GM12878 (cell line): ENCODE measurements around the gene SH2D6.

Experiments
- ATF3 ChIP-seq: IDR thresholded peaks from 2 replicates; pipeline ENCODE4 v1.6.1; 2011; ENCODE audit warnings: low read depth, mild to moderate bottlenecking, low read length, moderate library complexity, borderline replicate concordance; ENCODE audit errors: extremely low read depth
- CTCF ChIP-seq, 3 experiments: IDR thresholded peaks in 2 of 3; conservative IDR thresholded peaks in 1 of 3; 2 replicates each; pipeline ENCODE4 v1.5.1; 2011; ENCODE audit warnings: low read depth in 3 of 3, low read length in 3 of 3, mild to moderate bottlenecking in 3 of 3, control low read depth in 2 of 3, moderate library complexity in 2 of 3, inconsistent platforms in 1 of 3, mixed read lengths in 1 of 3; ENCODE audit not compliant: control insufficient read depth in 2 of 3, insufficient read depth in 1 of 3; ENCODE audit errors: extremely low read depth in 1 of 3
- EED ChIP-seq: sonication (generic); IDR thresholded peaks from 2 replicates; pipeline ENCODE4 v1.6.1; 2016; ENCODE audit warnings: antibody characterized with exemption, low read depth
- ETV6 ChIP-seq, 2 experiments: fragments of 450-650 bp in 1 of 2; IDR thresholded peaks in 1 of 2; conservative IDR thresholded peaks in 1 of 2; 2 replicates each; pipeline ENCODE4 v1.6.1; 2014; ENCODE audit warnings: antibody characterized with exemption in 1 of 2, borderline replicate concordance in 1 of 2, low read depth in 1 of 2, mild to moderate bottlenecking in 1 of 2, moderate library complexity in 1 of 2
- LARP7 ChIP-seq: fragments of 450-650 bp; IDR thresholded peaks from 2 replicates; pipeline ENCODE4 v1.6.1; 2017; ENCODE audit warnings: mild to moderate bottlenecking
- NR2C2 ChIP-seq: IDR thresholded peaks from 2 replicates; pipeline ENCODE4 v1.6.1; 2011; ENCODE audit warnings: borderline replicate concordance, low read depth; ENCODE audit not compliant: control insufficient read depth, insufficient read length
- PBX3 ChIP-seq: IDR thresholded peaks from 2 replicates; pipeline ENCODE4 v1.6.1; 2011; ENCODE audit warnings: mild to moderate bottlenecking, low read depth, low read length, moderate library complexity; ENCODE audit not compliant: insufficient replicate concordance
- POLR2A ChIP-seq: IDR thresholded peaks from 2 replicates; pipeline ENCODE4 v1.6.1; 2011; ENCODE audit warnings: low read depth, mild to moderate bottlenecking, low read length
- POLR2AphosphoS5 ChIP-seq: IDR thresholded peaks from 2 replicates; pipeline ENCODE4 v1.6.1; 2011; ENCODE audit warnings: mild to moderate bottlenecking, low read length, inconsistent platforms
- SP1 ChIP-seq: IDR thresholded peaks from one replicate; pipeline ENCODE4 v1.6.1; 2011; ENCODE audit warnings: low read depth, low read length
- ZNF274 ChIP-seq: IDR thresholded peaks from one replicate; pipeline ENCODE4 v1.8.0; 2011; ENCODE audit not compliant: insufficient read length, insufficient read depth

GRCh38 chr2:85485815-85486214, 67.3 kb downstream of the SH2D6 start:
- no peak for TF ChIP-seq POLR2A
- TF ChIP-seq ATF3 = no peak
- TF ChIP-seq POLR2AphosphoS5 = no peak
- no peak for TF ChIP-seq ETV6 (conservative IDR thresholded peaks at IDR 0.05 in 1 of 2, IDR thresholded peaks at IDR 0.05 in 1 of 2; ENCODE audit: borderline replicate concordance in 1 of 2, low read depth in 1 of 2)
- TF ChIP-seq PBX3 = no peak
- TF ChIP-seq EED = no peak
- TF ChIP-seq ZNF274 = no peak
- TF ChIP-seq CTCF (IDR thresholded peaks at IDR 0.05 in 2 of 3, conservative IDR thresholded peaks at IDR 0.05 in 1 of 3; ENCODE audit: control insufficient read depth in 2 of 3, extremely low read depth in 1 of 3, insufficient read depth in 1 of 3, low read depth in 3 of 3, low read length in 3 of 3) = no peak
- no peak for TF ChIP-seq NR2C2
- TF ChIP-seq LARP7 = no peak
- no peak for TF ChIP-seq SP1
